ENCODE results near the gene YPEL1. TPM values are rescaled to one million over a fixed set of nuclear protein-coding genes. Genes with fewer than 3 reads are reported as not detected.
A peak's percentile ranks its signal among the peaks of the same experiment; 100 is the strongest.
"Not testable (repeated sequence)": the region's sequence is repeated elsewhere in the genome, so short reads cannot be mapped to it uniquely, and the experiment has no call there.

The YPEL1 gene
- total RNA-seq, 1 experiment from 2014 or later, result 2.2 TPM

DNA sequence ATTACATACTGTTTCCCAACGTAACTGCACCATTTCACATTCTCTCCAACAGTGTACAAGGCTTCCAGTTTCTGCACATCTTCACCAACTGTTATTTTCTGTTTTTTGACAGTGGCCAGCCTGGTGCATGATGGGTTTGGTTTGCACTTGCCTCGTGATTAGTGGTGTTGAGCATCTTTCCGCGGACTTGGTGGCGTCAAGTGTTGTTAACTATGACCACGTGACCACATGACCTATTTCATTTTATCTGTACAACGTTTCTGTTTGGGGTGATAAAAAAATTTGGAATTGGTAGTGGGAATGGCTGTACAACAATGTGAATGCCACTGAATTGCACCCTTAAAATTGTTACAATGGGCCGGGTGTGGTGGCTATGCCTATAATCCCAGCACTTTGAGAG is 2.5 kb upstream of the YPEL1 start:
- Histone ChIP-seq H3K4me3 (ENCODE audit: insufficient read depth, low read depth, low read length) (no peak overlapping the region), H3K36me3 (replicated peaks; ENCODE audit: control insufficient read depth, insufficient read depth, low read length) (no peaks in the 10 kb centered on the region), H3K27me3 (ENCODE audit: control insufficient read depth, insufficient read depth, low read length) (peaks cover 18% of the 10 kb centered on the region)
- DNase-seq, result no peak

DNA sequence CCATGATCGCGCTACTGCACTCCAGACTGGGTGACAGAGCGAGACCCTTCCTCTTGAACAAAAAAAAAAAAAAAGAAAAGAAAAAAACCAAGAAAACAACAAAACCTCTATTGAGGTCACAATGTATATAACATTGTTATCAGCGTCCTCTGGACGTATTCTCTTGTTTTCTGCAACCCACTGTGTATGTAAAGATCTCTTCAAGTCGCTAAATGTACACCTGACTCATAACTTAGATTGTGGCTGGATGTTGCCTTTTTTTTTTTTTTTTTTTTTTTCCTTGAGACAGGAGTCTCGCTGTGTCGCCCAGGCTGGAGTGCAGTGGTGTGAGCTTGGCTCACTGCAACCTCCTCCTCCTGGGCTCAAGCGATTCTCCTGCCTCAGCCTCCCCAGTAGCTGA is 1.4 kb upstream of the YPEL1 start:
- Histone ChIP-seq H3K27me3 (ENCODE audit: control insufficient read depth, insufficient read depth, low read length) (peaks cover 18% of the 10 kb centered on the region), H3K4me3 (ENCODE audit: insufficient read depth, low read depth, low read length) (no peak overlapping the region), H3K36me3 (replicated peaks; ENCODE audit: control insufficient read depth, insufficient read depth, low read length) (no peaks in the 10 kb centered on the region)
- DNase-seq, result no peak

DNA sequence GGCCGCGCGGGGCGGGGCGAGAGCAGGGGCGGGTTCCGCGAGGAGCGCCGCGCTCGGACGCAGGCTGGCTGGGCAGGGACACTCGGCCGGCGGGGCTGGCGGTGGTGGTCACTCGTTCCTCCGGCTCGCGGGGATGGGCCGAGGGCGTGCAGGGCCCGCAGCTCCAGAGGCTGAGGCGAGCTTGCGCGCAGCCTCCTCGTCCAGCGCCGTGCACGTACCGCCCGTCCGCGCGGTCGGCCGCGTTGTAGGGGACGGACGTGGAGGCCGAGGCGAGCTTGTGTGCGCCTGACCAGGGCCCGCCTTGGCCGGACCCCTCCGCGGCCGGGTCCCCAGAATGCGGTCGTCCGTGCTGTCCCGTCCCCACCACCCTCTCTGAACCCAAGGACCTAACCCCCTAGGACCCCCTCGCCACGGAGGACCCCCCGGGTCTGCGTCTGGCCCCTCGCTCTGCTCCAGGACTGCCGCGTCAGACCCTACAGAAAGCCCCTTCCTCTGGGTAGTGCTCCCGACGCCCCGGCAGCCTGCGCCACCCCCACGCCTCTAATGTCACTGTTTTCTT is 569 bp upstream of the YPEL1 start:
- H3K27me3 ChIP-seq (ENCODE audit: control insufficient read depth, insufficient read depth, low read length), result peaks cover 18% of the 10 kb centered on the region
- H3K4me3 ChIP-seq (ENCODE audit: insufficient read depth, low read depth, low read length), result peak overlapping the region; percentile 72
- H3K36me3 ChIP-seq (replicated peaks; ENCODE audit: control insufficient read depth, insufficient read depth, low read length), result no peaks in the 10 kb centered on the region
- no peak for DNase-seq

DNA sequence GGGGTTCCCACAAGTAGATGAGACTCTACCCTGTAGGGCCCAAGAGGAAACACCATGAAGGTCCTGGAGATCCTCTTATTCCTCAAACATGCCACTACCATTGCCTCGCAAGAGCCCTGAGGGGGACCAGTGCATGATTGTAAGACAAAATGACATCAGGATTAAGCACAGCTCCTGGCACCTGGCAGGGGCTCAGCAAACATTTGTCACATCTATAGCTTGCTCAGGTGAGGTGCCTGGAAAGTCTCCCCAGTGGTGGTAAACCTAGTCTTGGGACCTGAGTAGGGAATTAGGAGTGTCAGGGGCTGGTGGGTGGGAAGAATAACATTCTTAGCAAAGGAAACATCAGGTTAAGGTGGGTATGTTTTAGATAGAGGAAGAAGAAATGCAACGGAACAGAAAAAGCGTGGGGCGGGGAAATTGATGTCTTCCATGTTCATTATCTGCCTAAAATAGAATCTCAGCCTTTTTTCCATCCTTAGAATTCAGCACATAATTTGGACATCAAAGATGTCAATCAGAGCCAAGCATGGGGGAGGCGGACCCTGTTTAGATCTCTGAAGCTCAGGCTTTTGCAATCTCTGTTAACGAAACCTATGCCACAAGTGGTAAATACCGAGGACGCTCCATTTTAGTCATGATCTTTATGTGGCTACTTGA is 924 bp downstream of the YPEL1 start:
- Histone ChIP-seq H3K27me3 (ENCODE audit: control insufficient read depth, insufficient read depth, low read length) (peaks cover 18% of the 10 kb centered on the region), H3K4me3 (ENCODE audit: insufficient read depth, low read depth, low read length) (peak overlapping the region; percentile 34), H3K36me3 (replicated peaks; ENCODE audit: control insufficient read depth, insufficient read depth, low read length) (no peaks in the 10 kb centered on the region)
- DNase-seq, result no peak

DNA sequence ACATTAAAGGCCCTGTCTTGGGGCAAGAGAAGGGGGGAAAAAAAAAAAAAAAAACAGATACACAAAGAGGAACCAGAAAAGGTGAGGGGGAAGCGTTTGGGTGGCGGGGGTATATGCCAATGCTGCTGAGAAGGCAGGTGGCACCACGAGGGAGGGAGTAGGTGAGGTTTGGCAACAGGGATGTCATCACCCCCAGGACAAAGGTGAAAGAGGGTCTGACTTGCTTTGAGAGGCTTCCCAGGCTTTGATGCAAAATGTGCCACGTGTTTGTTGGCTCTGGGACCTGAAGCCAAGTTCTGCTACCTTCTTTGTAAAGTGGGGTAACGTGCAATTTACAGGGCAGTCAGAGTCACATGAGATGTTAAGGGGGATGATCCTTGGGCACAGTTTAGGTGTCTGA is 4.1 kb downstream of the YPEL1 start:
- DNase-seq, result no peak
- H3K27me3 ChIP-seq (ENCODE audit: control insufficient read depth, insufficient read depth, low read length), result peaks cover 13% of the 10 kb centered on the region
- H3K4me3 ChIP-seq (ENCODE audit: insufficient read depth, low read depth, low read length), result no peak overlapping the region
- H3K36me3 ChIP-seq (replicated peaks; ENCODE audit: control insufficient read depth, insufficient read depth, low read length), result no peaks in the 10 kb centered on the region

DNA sequence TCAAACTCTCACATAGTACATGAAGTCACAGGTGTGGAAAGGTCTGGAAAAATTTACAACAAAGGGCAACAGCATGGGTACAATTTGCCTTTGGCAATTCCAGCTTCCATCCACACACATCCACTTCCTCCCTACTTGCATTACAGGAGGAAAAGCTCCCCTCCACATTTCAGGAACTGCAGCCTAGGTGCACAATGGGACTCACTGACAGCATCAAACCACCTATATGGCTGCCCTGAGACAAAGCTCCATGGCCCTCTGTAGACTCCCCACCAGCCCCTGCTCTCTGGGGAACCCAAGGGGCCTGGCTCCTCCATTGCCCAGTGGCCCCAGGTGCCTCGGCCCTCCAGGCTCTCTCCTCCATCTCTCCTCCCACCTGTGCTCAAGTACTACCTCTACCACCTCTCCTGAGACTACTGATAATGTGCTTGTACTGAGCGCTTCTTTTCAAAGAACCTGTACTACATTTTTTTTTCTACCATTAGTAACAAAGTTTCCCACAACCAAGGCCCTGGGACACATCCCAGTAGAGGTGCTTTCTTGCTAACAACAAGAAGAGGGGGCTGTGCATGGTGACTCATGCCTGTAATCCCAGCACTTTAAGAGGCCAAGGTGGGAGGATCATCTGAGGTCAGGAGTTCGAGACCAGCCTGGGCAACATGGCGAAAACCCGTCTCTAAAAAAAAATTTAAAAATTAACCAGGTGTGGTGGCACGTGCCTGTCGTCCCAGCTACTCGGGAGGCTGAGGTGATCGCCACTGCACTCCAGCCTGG is 4.9 kb downstream of the YPEL1 start:
- no peaks in the 10 kb centered on the region for H3K36me3 ChIP-seq (replicated peaks; ENCODE audit: control insufficient read depth, insufficient read depth, low read length)
- no peak overlapping the region for H3K4me3 ChIP-seq (ENCODE audit: insufficient read depth, low read depth, low read length)
- DNase-seq, result no peak
- peaks cover 9% of the 10 kb centered on the region for H3K27me3 ChIP-seq (ENCODE audit: control insufficient read depth, insufficient read depth, low read length)

DNA sequence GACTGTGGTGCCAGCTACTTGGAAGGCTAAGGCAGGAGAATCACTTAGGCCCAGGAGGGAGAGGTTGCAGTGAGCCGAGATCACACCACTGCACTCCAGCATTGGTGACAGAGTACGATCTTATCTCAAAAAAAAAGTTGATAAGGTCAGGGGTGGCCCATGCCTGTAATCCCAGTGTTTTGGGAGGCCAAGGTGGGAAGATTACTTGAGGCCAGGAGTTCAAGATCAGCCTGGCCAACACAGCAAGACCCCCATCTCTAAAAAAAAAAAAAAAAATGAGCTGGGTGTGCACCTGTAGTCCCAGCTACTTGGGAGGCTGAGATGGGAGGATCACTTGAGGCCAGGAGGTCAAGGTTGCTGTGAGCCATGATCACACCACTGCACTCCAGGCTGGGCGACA is 6.4 kb downstream of the YPEL1 start:
- H3K36me3 ChIP-seq (replicated peaks; ENCODE audit: control insufficient read depth, insufficient read depth, low read length); H3K27me3 ChIP-seq (ENCODE audit: control insufficient read depth, insufficient read depth, low read length); DNase-seq; H3K4me3 ChIP-seq (ENCODE audit: insufficient read depth, low read depth, low read length): not testable (repeated sequence)

DNA sequence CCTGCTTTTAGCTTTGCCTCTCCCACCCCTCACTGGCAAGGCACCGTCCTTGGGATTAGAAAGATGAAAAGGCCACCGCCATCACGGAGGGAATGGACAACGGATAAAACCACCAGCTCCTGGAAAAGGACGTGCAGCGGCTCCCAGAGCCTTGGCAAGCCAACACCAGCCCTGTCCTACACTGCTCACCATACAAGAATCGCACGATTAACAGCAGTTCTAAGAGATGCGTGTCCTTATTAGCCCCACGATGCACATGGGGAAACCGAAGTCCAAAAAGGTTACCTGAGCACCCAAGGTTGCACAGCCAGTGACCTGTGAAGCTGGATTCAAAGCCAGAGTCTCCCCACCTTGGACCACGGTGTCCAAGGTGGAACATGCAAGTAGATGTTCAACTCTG is 7.3 kb downstream of the YPEL1 start:
- no peak overlapping the region for H3K4me3 ChIP-seq (ENCODE audit: insufficient read depth, low read depth, low read length)
- DNase-seq, result no peak
- no peaks in the 10 kb centered on the region; the same call in 1 of the 2 replicates for H3K27me3 ChIP-seq (ENCODE audit: control insufficient read depth, insufficient read depth, low read length)
- H3K36me3 ChIP-seq (replicated peaks; ENCODE audit: control insufficient read depth, insufficient read depth, low read length), result no peaks in the 10 kb centered on the region

DNA sequence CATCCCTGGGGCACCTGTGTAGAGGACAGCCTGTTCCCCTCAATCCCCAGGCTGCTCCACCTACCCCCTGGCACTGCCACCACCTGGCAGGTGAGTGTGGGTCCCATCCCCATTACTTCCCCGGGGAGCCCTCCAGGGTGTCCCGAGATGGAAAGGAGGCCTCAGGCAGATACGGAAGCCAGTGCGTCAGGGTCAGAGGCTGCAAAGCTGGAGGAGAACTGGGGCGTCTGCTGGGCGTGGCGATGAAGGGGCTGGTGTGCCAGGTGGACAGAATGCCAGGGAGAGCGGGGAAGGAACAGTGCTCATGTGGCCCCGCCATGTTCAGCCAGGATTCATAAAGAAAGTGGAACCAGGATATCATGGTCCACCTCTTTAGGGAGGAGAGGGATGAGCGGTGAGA is 7.8 kb downstream of the YPEL1 start:
- Histone ChIP-seq H3K4me3 (ENCODE audit: insufficient read depth, low read depth, low read length) (no peak overlapping the region), H3K36me3 (replicated peaks; ENCODE audit: control insufficient read depth, insufficient read depth, low read length) (no peaks in the 10 kb centered on the region), H3K27me3 (ENCODE audit: control insufficient read depth, insufficient read depth, low read length) (no peaks in the 10 kb centered on the region)
- no peak for DNase-seq

DNA sequence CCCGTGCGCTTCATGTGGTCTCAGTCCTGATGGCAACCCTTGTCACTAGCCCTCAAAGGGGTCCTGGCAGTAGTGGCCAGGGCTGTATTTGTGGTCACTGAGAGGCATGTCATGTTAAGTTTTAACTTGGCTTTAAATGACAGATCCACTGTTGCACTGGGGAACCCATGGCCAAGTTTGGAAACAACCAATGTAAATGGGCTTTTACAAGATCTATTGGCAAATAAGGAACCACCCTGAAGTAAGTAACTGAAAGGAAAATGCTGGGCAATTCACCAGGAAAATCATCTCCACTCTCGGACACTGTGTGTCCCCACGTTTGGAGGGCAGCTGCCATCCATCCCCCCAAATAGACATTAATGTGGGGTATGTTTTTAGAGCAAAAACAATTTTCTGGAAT is 8.4 kb downstream of the YPEL1 start:
- DNase-seq, result no peak
- Histone ChIP-seq H3K27me3 (ENCODE audit: control insufficient read depth, insufficient read depth, low read length) (no peaks in the 10 kb centered on the region), H3K36me3 (replicated peaks; ENCODE audit: control insufficient read depth, insufficient read depth, low read length) (no peaks in the 10 kb centered on the region), H3K4me3 (ENCODE audit: insufficient read depth, low read depth, low read length) (no peak overlapping the region)

DNA sequence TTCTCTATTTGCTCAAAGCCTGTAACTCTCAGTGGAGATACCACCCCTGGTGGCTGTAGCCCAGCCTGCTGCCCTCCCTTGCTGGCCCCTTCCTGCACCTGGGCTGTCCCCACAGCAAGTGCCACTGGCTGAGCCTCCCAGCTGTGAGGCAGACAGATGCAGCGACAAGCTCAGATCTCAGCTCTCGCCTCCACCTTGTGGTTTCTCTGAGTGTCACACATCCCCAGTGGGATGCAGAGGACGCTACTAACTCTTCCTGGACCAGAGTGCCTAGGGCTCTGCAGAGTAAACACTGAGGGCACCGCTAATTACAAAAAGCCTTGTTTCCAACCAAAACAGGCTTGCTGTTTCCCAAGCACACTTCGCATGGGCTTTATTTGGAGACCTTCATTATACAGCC is 8.9 kb downstream of the YPEL1 start:
- Histone ChIP-seq H3K36me3 (replicated peaks; ENCODE audit: control insufficient read depth, insufficient read depth, low read length) (no peaks in the 10 kb centered on the region), H3K4me3 (ENCODE audit: insufficient read depth, low read depth, low read length) (no peak overlapping the region), H3K27me3 (ENCODE audit: control insufficient read depth, insufficient read depth, low read length) (no peaks in the 10 kb centered on the region)
- DNase-seq, result peak; percentile 88

DNA sequence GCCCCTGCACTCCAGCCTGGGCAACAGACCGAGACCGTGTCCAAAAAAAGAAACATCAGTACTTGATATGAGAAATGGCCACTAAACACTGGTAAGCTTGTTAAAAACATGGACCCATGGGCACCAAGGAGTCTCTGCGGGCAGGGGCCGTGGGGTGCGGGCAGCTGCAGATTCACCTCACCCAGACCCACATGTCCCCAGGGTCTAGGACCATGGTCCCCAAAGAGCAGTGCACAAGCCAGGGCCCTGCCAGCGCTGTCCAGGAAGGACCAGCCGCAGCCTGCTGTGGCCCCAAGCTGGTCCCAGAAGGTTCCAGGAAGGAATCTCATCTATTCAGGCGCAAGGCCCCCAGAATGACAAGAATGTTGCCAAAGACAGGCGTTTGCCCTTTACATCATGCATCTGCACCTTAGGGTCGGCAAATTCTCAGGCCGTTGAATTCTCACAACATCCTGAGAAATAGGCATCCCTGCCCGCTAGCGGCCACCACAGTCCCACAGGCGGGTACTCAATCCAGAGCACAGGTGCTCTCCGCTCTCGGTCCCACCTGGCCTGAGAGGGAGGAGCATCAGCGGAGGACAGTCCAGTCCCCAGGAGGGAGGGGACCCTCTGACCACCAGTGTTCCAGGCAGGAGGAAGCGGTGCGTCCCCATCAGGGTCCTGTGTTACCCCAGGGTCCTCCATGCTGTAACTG is 9.5 kb downstream of the YPEL1 start:
- Histone ChIP-seq H3K36me3 (replicated peaks; ENCODE audit: control insufficient read depth, insufficient read depth, low read length) (no peaks in the 10 kb centered on the region), H3K27me3 (ENCODE audit: control insufficient read depth, insufficient read depth, low read length) (no peaks in the 10 kb centered on the region), H3K4me3 (ENCODE audit: insufficient read depth, low read depth, low read length) (no peak overlapping the region)
- DNase-seq, result peak; percentile 41

DNA sequence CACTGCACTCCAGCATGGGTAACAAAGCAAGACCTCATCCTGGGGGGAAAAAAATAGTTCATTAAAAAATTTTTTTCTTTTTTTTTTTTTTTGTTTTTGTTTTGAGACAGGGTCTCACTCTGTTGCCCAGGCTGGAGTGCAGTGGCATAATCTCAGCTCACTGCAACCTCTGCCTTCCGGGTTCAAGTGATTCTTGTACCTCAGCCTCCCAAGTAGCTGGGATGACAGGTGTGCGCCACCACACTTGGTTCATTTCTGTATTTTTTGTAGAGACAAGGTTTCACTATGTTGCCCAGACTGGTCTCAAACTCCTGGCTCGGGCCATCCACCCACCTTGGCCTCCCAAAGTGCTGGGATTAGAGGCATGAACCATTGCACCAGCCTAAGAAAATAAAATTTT is 11.1 kb downstream of the YPEL1 start:
- not testable (repeated sequence) for DNase-seq; H3K36me3 ChIP-seq (replicated peaks; ENCODE audit: control insufficient read depth, insufficient read depth, low read length); H3K4me3 ChIP-seq (ENCODE audit: insufficient read depth, low read depth, low read length); H3K27me3 ChIP-seq (ENCODE audit: control insufficient read depth, insufficient read depth, low read length)

DNA sequence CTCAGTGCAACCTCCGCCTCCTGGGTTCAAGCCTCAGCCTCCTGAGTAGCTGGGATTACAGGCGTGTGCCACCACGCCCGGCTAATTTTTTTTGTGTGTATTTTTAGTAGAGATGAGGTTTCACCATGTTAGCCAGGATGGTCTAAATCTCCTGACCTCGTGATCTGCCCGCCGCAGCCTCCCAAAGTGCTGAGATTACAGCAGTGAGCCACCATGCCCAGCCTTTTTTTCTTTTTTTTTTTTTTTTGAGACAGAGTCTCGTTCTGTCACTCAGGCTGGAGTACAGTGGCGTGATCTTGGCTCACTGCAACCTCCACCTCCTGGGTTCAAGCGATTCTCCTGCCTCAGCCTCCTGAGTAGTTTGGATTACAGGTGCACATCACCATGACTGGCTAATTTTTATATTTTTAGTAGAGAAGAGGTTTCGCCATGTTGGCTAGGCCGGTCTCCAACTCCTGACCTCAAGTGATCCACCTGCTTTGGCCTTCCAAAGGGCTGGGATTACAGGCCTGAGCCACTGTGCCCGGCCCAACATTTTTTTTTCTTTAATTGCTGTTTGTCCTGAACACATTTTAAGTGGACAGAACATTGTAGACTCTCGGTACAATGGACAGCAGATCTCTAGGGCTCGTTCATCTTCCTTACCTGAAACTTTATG is 14.3 kb downstream of the YPEL1 start:
- not testable (repeated sequence) for H3K36me3 ChIP-seq (replicated peaks; ENCODE audit: control insufficient read depth, insufficient read depth, low read length); DNase-seq; H3K27me3 ChIP-seq (ENCODE audit: control insufficient read depth, insufficient read depth, low read length); H3K4me3 ChIP-seq (ENCODE audit: insufficient read depth, low read depth, low read length)

All from H7 (cell line).